ENCODE results near the gene ACSS2.

The ACSS2 gene

GRCh38 chr20:34876406-34877282 lies at the start of gene ACSS2:
Gene ACSS2, plus strand, starts transcription at chr20:34876612. Its CDS starts 34 bp downstream, at chr20:34876646.
- DNase-seq = peak; percentile 85 to 97 (median 96)

- DNase-seq = no peak
Observed at GRCh38 chr20:34829191-34829590, 47.2 kb upstream of the ACSS2 start.

- DNase-seq = no peak
Observed at GRCh38 chr20:34831936-34832335, 44.5 kb upstream of the ACSS2 start.

- no peak for DNase-seq
Observed at GRCh38 chr20:34834459-34834893, 41.9 kb upstream of the ACSS2 start.

- no peak for DNase-seq
Observed at GRCh38 chr20:34842143-34842542, 34.3 kb upstream of the ACSS2 start.

GRCh38 chr20:34843421-34843820 lies 33.0 kb upstream of the ACSS2 start:
- no peak for DNase-seq

- DNase-seq = no peak
Observed at GRCh38 chr20:34848597-34848996, 27.8 kb upstream of the ACSS2 start.

GRCh38 chr20:34849778-34850177 lies 26.6 kb upstream of the ACSS2 start:
- no peak for DNase-seq

GRCh38 chr20:34850969-34851368 lies 25.4 kb upstream of the ACSS2 start:
- no peak for DNase-seq

GRCh38 chr20:34852298-34852697 lies 24.1 kb upstream of the ACSS2 start:
- no peak for DNase-seq

- no peak for DNase-seq
Observed at GRCh38 chr20:34859367-34859766, 17.0 kb upstream of the ACSS2 start.

GRCh38 chr20:34859826-34860545 lies 16.4 kb upstream of the ACSS2 start:
- DNase-seq = no peak

GRCh38 chr20:34861386-34862084 lies 14.9 kb upstream of the ACSS2 start:
- DNase-seq = no peak

- no peak for DNase-seq
Observed at GRCh38 chr20:34862724-34863123, 13.7 kb upstream of the ACSS2 start.

- no peak for DNase-seq
Observed at GRCh38 chr20:34863421-34863965, 12.9 kb upstream of the ACSS2 start.

- no peak for DNase-seq
Observed at GRCh38 chr20:34864216-34864615, 12.2 kb upstream of the ACSS2 start.

GRCh38 chr20:34871320-34871926 lies 5.0 kb upstream of the ACSS2 start:
- no peak for DNase-seq

GRCh38 chr20:34871966-34872621 lies 4.3 kb upstream of the ACSS2 start:
- DNase-seq = no peak

- DNase-seq = peak; percentile 55 to 86 (median 80)
Observed at GRCh38 chr20:34872622-34873224, 3.7 kb upstream of the ACSS2 start, which contains the start of gene GGT7. Gene GGT7, minus strand, starts transcription at chr20:34872856. Its CDS starts 41 bp downstream, at chr20:34872815.

GRCh38 chr20:34873583-34874093 lies 2.8 kb upstream of the ACSS2 start:
- no peak for DNase-seq

- DNase-seq = peak in 1 of 4 experiments; percentile 8
Observed at GRCh38 chr20:34874094-34874654, 2.2 kb upstream of the ACSS2 start.
